Measurements from ENCODE around the gene TTC1. TPM values are rescaled to one million over a fixed set of nuclear protein-coding genes. Genes with fewer than 3 reads are reported as not detected.

Gene TTC1
- total and polyA plus RNA-seq, 2 of the 8 experiments (the other 6 are each of a cell fraction or from before 2014, with no cell fraction given): 25.1 to 63.9 TPM

GRCh38 chr5:160089531-160089930, 80.6 kb downstream of the TTC1 start:
- no peak overlapping the region for H3K4me2 ChIP-seq (ENCODE audit: insufficient read depth in 1 of 2, low read depth in 2 of 2, low read length in 2 of 2)
- ChIA-PET POLR2A (ENCODE audit: partially characterized antibody) (interaction anchor here (0.9 to 1.3 kb wide), 4 partner anchors 10 to 27 kb away, joined by 3 to 4 read pairs (median 3); no protein-coding TSS in a partner anchor), CTCF (ENCODE audit: partially characterized antibody) (interaction anchor here (0.7 to 0.9 kb wide), 2 partner anchors 9 to 108 kb away, joined by 3 read pairs; no protein-coding TSS in a partner anchor)
- no peak overlapping the region for H2BK20ac ChIP-seq (ENCODE audit: low read length)
- no peak overlapping the region for H3K9ac ChIP-seq (replicated peaks in 1 of 4; ENCODE audit: extremely low read depth in 1 of 4, low read depth in 3 of 4, low read length in 3 of 4)
- no peak overlapping the region for H2BK120ac ChIP-seq (replicated peaks; ENCODE audit: low read depth, low read length)
- no peak overlapping the region for H3K4ac ChIP-seq (replicated peaks; ENCODE audit: insufficient read length, low read depth, low read length)
- H3K36me3 ChIP-seq (ENCODE audit: control insufficient read depth in 2 of 4, insufficient read depth in 4 of 4, low read length in 3 of 4): peaks cover 11 to 36% (median 20%) of the 10 kb centered on the region in 4 experiments
- H3K23ac ChIP-seq (ENCODE audit: insufficient read length): no peak overlapping the region
- no peak overlapping the region for H2AK5ac ChIP-seq (ENCODE audit: low read depth, low read length)
- H3K56ac ChIP-seq (replicated peaks; ENCODE audit: insufficient read length, low read depth, low read length): no peak overlapping the region
- H2BK15ac ChIP-seq (ENCODE audit: low read length): no peak overlapping the region
- no peaks in the 10 kb centered on the region for H3K27me3 ChIP-seq (replicated peaks in 1 of 4; ENCODE audit: control insufficient read depth in 3 of 4, extremely low read depth in 1 of 4, insufficient read depth in 3 of 4, low read length in 3 of 4)
- H4K20me1 ChIP-seq (replicated peaks in 1 of 2; ENCODE audit: control insufficient read depth in 1 of 2, insufficient read depth in 2 of 2, low read length in 2 of 2): no peaks in the 10 kb centered on the region
- H4K91ac ChIP-seq (replicated peaks; ENCODE audit: insufficient read length, low read length): no peak overlapping the region
- no peaks in the 10 kb centered on the region for H3K79me1 ChIP-seq (ENCODE audit: low read depth, low read length)
- H2BK12ac ChIP-seq (ENCODE audit: low read depth, low read length): no peak overlapping the region
- H3K27ac ChIP-seq (ENCODE audit: low read depth, low read length): no peak overlapping the region
- H2BK5ac ChIP-seq (ENCODE audit: low read depth, low read length): no peak overlapping the region
- no peak overlapping the region for H2AFZ ChIP-seq (ENCODE audit: low read length)
- peaks cover 0 to 12% of the 10 kb centered on the region in 2 experiments; a peak in 2 of 4 replicates for H3K79me2 ChIP-seq (ENCODE audit: control insufficient read depth in 1 of 2, insufficient read depth in 2 of 2, low read length in 2 of 2)
- H3K23me2 ChIP-seq (ENCODE audit: low read depth, low read length): no peaks in the 10 kb centered on the region
- WGBS, 2 experiments (ENCODE audit: extremely low coverage in 1 of 2, insufficient coverage in 1 of 2, insufficient read length in 1 of 2, insufficient replicate concordance in 2 of 2, low coverage in 1 of 2, low lambda C conversion rate in 2 of 2, missing lambda C conversion rate in 1 of 2): 98% methylated on average over 2 of the region's 2 CpGs; no CpG with 5 or more reads in 1 of the 2 experiments
- H4K8ac ChIP-seq (ENCODE audit: extremely low read depth, insufficient read depth, low read length): no peak overlapping the region; the same call in 1 of the 2 replicates
- no peak for DNase-seq (ENCODE audit: low read depth in 1 of 2, low spot score in 2 of 2)
- FAIRE-seq: no peak
- H3K18ac ChIP-seq (ENCODE audit: extremely low read depth, low read length): no peak overlapping the region
- H4K5ac ChIP-seq (ENCODE audit: insufficient read length, low read depth, low read length): no peak overlapping the region
- H3K4me3 ChIP-seq (ENCODE audit: extremely low read depth in 1 of 4, insufficient read depth in 2 of 4, low read depth in 3 of 4, low read length in 4 of 4): no peak overlapping the region
- no peaks in the 10 kb centered on the region for H3K4me1 ChIP-seq (replicated peaks in 1 of 4; ENCODE audit: control insufficient read depth in 3 of 4, insufficient read depth in 4 of 4, low read length in 3 of 4)
- no peaks in the 10 kb centered on the region for H3K9me3 ChIP-seq (ENCODE audit: insufficient read depth in 2 of 2, low read depth in 1 of 2, low read length in 1 of 2)
- H3K14ac ChIP-seq (ENCODE audit: insufficient read length): no peak overlapping the region
- TF ChIP-seq CBX8 (IDR thresholded peaks at IDR 0.05; ENCODE audit: borderline replicate concordance, low read depth, low read length) (no peak), CTCF (IDR thresholded peaks at IDR 0.05; ENCODE audit: control extremely low read depth in 1 of 3, insufficient read depth in 1 of 3, low read depth in 1 of 3, low read length in 3 of 3) (no peak), FOSL1 (IDR thresholded peaks at IDR 0.05; ENCODE audit: insufficient read depth, low read depth, low read length) (no peak), SP4 (IDR thresholded peaks at IDR 0.05; ENCODE audit: low read length) (no peak), JUN (IDR thresholded peaks at IDR 0.05; ENCODE audit: low read depth, low read length) (no peak), MAFK (IDR thresholded peaks at IDR 0.05; ENCODE audit: low read depth, low read length) (no peak), ATF3 (IDR thresholded peaks at IDR 0.05; ENCODE audit: insufficient read depth, low read depth, low read length) (no peak), E2F6 (IDR thresholded peaks at IDR 0.05) (no peak), TAF7 (optimal IDR thresholded peaks at IDR 0.05; ENCODE audit: borderline replicate concordance, low read depth, low read length) (no peak), KDM1A (IDR thresholded peaks at IDR 0.05; ENCODE audit: borderline replicate concordance, low read length) (no peak)

Measured in H1 (cell line).